Stromal cell of bone marrow (primary cell): ENCODE results near the gene ANGPTL1.
A peak's percentile ranks its signal among the peaks of the same experiment; 100 is the strongest.

Experiments
- DNase-seq: peaks from one replicate; pipeline ENCODE4 v3.0.0-alpha.2; 2012; ENCODE audit warnings: low read depth

ANGPTL1 gene

GRCh38 chr1:178870944-178871343 lies at the start of gene ANGPTL1:
Gene ANGPTL1 (minus strand): TSS chr1:178871077. CDS start chr1:178865776, 5,301 bp downstream.
- DNase-seq: no peak

GRCh38 chr1:178919581-178919980 lies 48.7 kb upstream of the ANGPTL1 start:
- DNase-seq: no peak

GRCh38 chr1:178918955-178919354 lies 48.1 kb upstream of the ANGPTL1 start:
- no peak for DNase-seq

GRCh38 chr1:178918308-178918707 lies 47.4 kb upstream of the ANGPTL1 start:
- DNase-seq: no peak

- DNase-seq: no peak
These were observed 45.7 kb upstream of the ANGPTL1 start for GRCh38 chr1:178916448-178917174.

GRCh38 chr1:178912597-178912996 lies 41.7 kb upstream of the ANGPTL1 start:
- peak; percentile 4 for DNase-seq

- DNase-seq: no peak
These were observed 39.1 kb upstream of the ANGPTL1 start for GRCh38 chr1:178910023-178910422.

- peak; percentile 56 for DNase-seq
These were observed 37.5 kb upstream of the ANGPTL1 start for GRCh38 chr1:178908358-178908757.

- no peak for DNase-seq
These were observed 30.7 kb upstream of the ANGPTL1 start for GRCh38 chr1:178901482-178902125.

GRCh38 chr1:178899402-178899801 lies 28.5 kb upstream of the ANGPTL1 start:
- no peak for DNase-seq

GRCh38 chr1:178898401-178898800 lies 27.5 kb upstream of the ANGPTL1 start:
- DNase-seq: no peak

- no peak for DNase-seq
These were observed 25.1 kb upstream of the ANGPTL1 start for GRCh38 chr1:178895928-178896327.

GRCh38 chr1:178886551-178886950 lies 15.7 kb upstream of the ANGPTL1 start:
- no peak for DNase-seq

- DNase-seq: no peak
These were observed 15.0 kb upstream of the ANGPTL1 start for GRCh38 chr1:178885869-178886268.

GRCh38 chr1:178881950-178882349 lies 11.1 kb upstream of the ANGPTL1 start:
- DNase-seq: no peak

GRCh38 chr1:178877896-178878295 lies 7.0 kb upstream of the ANGPTL1 start:
- no peak for DNase-seq

- DNase-seq: no peak
These were observed 5.1 kb upstream of the ANGPTL1 start for GRCh38 chr1:178875936-178876335.

- DNase-seq: no peak
These were observed 4.1 kb upstream of the ANGPTL1 start for GRCh38 chr1:178874966-178875365.

GRCh38 chr1:178871551-178872320 lies 859 bp upstream of the ANGPTL1 start:
- no peak for DNase-seq

GRCh38 chr1:178870221-178870620 lies 656 bp downstream of the ANGPTL1 start:
- no peak for DNase-seq

GRCh38 chr1:178869119-178869697 lies 1.7 kb downstream of the ANGPTL1 start:
- peak; percentile 44 for DNase-seq

GRCh38 chr1:178868706-178869105 lies 2.2 kb downstream of the ANGPTL1 start:
- DNase-seq: no peak

GRCh38 chr1:178867670-178868069 lies 3.2 kb downstream of the ANGPTL1 start:
- DNase-seq: peak; percentile 35
